Activated CD8-positive, alpha-beta T cell treated with anti-CD3 and anti-CD28 coated beads for 36 hours (primary cell): Measurements from ENCODE around the gene MRPL45. TPM values are rescaled to one million over a fixed set of nuclear protein-coding genes. Genes with fewer than 3 reads are reported as not detected.
A peak's percentile ranks its signal among the peaks of the same experiment; 100 is the strongest.

Experiments
- ATAC-seq: fragments of 200-7000 bp; cut with Tn5 transposase; one replicate; pipeline ENCODE4 v1.10.0; 2021; ENCODE audit warnings: mild to moderate bottlenecking, moderate library complexity
- CTCF ChIA-PET: fragments of 350-600 bp; sonication (Branson Sonifier 250); formaldehyde crosslinking; loops from one replicate; lab custom pipeline; 2021; ENCODE audit warnings: antibody characterized with exemption; lab: Charles Lee
- POLR2A ChIA-PET: fragments of 350-600 bp; sonication (Branson Sonifier 250); formaldehyde crosslinking; loops from one replicate; lab custom pipeline; 2021; ENCODE audit warnings: antibody characterized with exemption; lab: Charles Lee
- DNase-seq: peaks from one replicate; pipeline ENCODE4 v3.0.0-alpha.2; 2020
- H3K27ac Mint-ChIP-seq: one replicate; pipeline ENCODE4 v1.8.0; 2021; ENCODE audit warnings: mild to moderate bottlenecking, mixed read lengths
- H3K27me3 Mint-ChIP-seq: one replicate; pipeline ENCODE4 v1.8.0; 2021; ENCODE audit warnings: mixed read lengths
- H3K36me3 Mint-ChIP-seq: one replicate; pipeline ENCODE4 v1.8.0; 2021; ENCODE audit warnings: low read depth, mixed read lengths
- H3K4me1 Mint-ChIP-seq: one replicate; pipeline ENCODE4 v1.8.0; 2021; ENCODE audit warnings: low read depth, mixed read lengths
- H3K4me3 Mint-ChIP-seq: one replicate; pipeline ENCODE4 v1.8.0; 2021; ENCODE audit warnings: mild to moderate bottlenecking, moderate library complexity, mixed read lengths
- H3K9me3 Mint-ChIP-seq: one replicate; pipeline ENCODE4 v1.8.0; 2021; ENCODE audit warnings: mixed read lengths
- intact Hi-C: fragments of 100-400 bp; cut with micrococcal nuclease; formaldehyde crosslinking; loops from one replicate; pipeline ENCODE4 v1.10.0; 2022
- total RNA-seq, 2 experiments: library from RNA; stranded (reverse); gene quantifications; one replicate each; pipeline ENCODE4 v1.2.3, GENCODE V29; 2021
- TF ChIP-seq, protein P1 (sequence below): fragments of 200-600 bp; IDR thresholded peaks from one replicate; pipeline ENCODE4 v1.8.0; 2022; ENCODE audit warnings: antibody characterized with exemption, mild to moderate bottlenecking

MRPL45 gene
- total RNA-seq, 2 experiments from 2014 or later = 54.3 to 54.6 TPM

DNA sequence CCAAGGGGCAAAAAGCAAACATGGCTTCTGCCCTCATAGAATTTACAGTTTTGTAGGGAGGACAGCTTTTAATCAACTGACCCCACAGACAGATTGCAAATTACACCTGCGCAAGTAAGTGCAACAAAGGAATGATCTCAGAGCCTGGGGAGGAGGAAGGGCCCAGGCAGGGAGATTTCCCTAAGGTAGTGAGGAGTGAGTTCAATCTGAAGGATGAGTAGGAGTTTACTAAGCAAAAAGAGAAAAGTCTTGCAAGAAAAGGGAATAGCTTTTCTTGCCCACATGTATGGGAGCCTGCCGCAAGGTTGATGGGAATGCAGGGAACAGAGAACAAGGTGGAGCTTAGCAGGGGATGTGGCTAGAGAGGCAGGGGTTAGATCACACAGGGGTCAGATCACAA, 53.1 kb downstream of the MRPL45 start:
- H3K9me3 Mint-ChIP-seq = no peaks in the 10 kb centered on the region
- CTCF ChIA-PET = interaction anchor here (0.9 to 11.9 kb wide), 20 partner anchors 11 to 576 kb away, joined by 3 to 203 read pairs (median 12); partner anchors contain the start of gene ARHGAP23
- H3K27me3 Mint-ChIP-seq = no peaks in the 10 kb centered on the region
- intact Hi-C loops = no loop called here
- no peak for DNase-seq
- TF ChIP-seq, protein P1, sequence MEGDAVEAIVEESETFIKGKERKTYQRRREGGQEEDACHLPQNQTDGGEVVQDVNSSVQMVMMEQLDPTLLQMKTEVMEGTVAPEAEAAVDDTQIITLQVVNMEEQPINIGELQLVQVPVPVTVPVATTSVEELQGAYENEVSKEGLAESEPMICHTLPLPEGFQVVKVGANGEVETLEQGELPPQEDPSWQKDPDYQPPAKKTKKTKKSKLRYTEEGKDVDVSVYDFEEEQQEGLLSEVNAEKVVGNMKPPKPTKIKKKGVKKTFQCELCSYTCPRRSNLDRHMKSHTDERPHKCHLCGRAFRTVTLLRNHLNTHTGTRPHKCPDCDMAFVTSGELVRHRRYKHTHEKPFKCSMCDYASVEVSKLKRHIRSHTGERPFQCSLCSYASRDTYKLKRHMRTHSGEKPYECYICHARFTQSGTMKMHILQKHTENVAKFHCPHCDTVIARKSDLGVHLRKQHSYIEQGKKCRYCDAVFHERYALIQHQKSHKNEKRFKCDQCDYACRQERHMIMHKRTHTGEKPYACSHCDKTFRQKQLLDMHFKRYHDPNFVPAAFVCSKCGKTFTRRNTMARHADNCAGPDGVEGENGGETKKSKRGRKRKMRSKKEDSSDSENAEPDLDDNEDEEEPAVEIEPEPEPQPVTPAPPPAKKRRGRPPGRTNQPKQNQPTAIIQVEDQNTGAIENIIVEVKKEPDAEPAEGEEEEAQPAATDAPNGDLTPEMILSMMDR = no peak
- peak overlapping the region; percentile 80 for H3K4me3 Mint-ChIP-seq
- no peak overlapping the region for H3K27ac Mint-ChIP-seq
- POLR2A ChIA-PET = interaction anchor here (1.0 to 1.6 kb wide), 3 partner anchors 8 to 21 kb away, joined by 3 to 5 read pairs (median 3); no protein-coding TSS in a partner anchor
- H3K36me3 Mint-ChIP-seq = no peaks in the 10 kb centered on the region
- no peak for ATAC-seq
- H3K4me1 Mint-ChIP-seq = peaks cover 30% of the 10 kb centered on the region

DNA sequence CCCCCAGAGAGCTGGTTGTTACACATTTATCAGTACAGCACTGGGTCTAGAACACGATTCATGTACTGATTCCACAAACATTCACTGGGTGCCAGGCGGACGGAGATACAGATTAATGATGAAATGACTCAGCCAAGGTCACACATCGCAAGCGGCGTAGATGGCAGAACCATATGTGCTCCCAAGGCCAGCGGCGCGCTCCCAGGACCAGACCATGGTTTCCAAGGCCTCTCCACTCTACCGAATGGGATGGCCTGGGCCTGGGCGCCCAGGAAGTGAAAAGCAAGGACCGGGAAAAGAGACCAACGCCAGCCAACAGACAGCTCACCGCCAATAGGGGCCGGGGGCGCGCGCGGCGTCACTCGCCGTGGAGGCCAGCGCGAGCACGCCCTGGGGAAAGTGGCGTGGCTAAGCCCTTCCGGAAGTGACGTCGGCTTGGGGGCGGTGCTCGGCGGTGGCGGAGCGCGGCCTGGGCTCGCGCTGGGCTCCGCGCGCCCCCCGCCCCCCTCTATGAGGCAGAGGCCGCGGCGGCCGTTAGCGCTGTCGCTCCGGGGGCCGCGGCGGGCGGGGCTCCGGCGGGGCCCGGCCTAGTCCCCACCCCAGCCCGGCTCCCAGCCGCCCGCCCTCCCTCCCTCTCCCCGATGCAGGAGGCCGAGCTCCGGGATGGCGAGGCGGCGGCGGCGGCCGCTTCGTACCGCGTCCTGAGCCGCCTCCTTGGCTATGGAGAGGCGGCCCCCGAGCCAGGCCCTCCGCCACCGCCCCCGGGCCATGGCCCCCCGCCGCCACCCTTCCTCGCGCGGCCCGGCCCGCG, 54.6 kb downstream of the MRPL45 start, which contains the start of gene SOCS7:
TSS of gene SOCS7 (plus strand) at position 433 of the 811 bp plus-strand sequence. CDS start at position 642, 209 bp downstream.
- peak; percentile 94 for DNase-seq
- POLR2A ChIA-PET = interaction anchor here (0.7 to 1.6 kb wide), 4 partner anchors 9 to 64 kb away, joined by 3 to 5 read pairs (median 4); no protein-coding TSS in a partner anchor
- peak within 1 kb of the TSS; percentile 97 for H3K27ac Mint-ChIP-seq
- TF ChIP-seq, protein P1 = no peak
- intact Hi-C loops = no loop called here
- H3K4me3 Mint-ChIP-seq = peak within 1 kb of the TSS; percentile 80
- ATAC-seq = peak; percentile 92
- H3K4me1 Mint-ChIP-seq = peaks cover 40% of the 10 kb centered on the region
- CTCF ChIA-PET = interaction anchor here (1.0 to 11.9 kb wide), 4 partner anchors 10 to 72 kb away, joined by 3 to 203 read pairs (median 34); no protein-coding TSS in a partner anchor
- H3K36me3 Mint-ChIP-seq = no peaks in the 10 kb centered on the region
- no peaks in the 10 kb centered on the region for H3K27me3 Mint-ChIP-seq
- no peaks in the 10 kb centered on the region for H3K9me3 Mint-ChIP-seq

DNA sequence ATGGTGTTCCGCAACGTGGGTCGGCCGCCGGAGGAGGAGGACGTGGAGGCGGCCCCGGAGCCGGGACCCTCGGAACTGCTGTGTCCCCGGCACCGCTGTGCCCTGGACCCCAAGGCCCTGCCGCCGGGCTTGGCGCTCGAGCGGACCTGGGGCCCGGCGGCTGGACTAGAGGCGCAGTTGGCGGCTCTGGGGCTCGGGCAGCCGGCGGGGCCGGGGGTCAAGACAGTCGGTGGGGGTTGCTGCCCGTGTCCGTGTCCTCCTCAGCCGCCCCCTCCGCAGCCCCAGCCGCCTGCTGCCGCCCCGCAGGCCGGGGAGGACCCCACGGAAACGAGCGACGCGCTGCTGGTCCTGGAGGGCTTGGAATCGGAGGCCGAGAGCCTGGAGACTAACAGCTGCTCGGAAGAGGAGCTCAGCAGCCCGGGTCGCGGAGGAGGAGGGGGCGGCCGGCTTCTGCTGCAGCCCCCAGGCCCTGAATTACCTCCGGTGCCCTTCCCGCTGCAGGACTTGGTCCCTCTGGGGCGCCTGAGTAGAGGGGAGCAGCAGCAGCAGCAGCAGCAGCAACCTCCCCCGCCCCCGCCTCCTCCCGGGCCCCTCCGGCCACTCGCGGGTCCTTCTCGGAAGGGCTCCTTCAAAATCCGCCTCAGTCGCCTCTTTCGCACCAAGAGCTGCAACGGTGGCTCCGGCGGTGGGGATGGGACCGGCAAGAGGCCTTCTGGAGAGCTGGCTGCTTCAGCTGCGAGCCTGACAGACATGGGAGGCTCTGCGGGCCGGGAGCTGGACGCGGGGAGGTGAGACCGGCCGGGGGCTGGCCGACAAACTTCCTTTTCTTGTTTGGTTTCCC, 55.5 kb downstream of the MRPL45 start:
- Mint-ChIP-seq H3K27ac (no peak overlapping the region), H3K36me3 (no peaks in the 10 kb centered on the region), H3K9me3 (no peaks in the 10 kb centered on the region), H3K4me3 (peak overlapping the region; percentile 73), H3K27me3 (no peaks in the 10 kb centered on the region), H3K4me1 (peaks cover 48% of the 10 kb centered on the region)
- intact Hi-C loops = no loop called here
- DNase-seq = peak; percentile 42
- TF ChIP-seq, protein P1 = no peak
- no peak for ATAC-seq
- POLR2A ChIA-PET = interaction anchor here (0.7 to 1.0 kb wide), 3 partner anchors 18 to 64 kb away, joined by 3 to 4 read pairs (median 3); no protein-coding TSS in a partner anchor
- CTCF ChIA-PET = interaction anchor here (1.1 to 11.9 kb wide), 6 partner anchors 12 to 72 kb away, joined by 3 to 203 read pairs (median 8); no protein-coding TSS in a partner anchor

DNA sequence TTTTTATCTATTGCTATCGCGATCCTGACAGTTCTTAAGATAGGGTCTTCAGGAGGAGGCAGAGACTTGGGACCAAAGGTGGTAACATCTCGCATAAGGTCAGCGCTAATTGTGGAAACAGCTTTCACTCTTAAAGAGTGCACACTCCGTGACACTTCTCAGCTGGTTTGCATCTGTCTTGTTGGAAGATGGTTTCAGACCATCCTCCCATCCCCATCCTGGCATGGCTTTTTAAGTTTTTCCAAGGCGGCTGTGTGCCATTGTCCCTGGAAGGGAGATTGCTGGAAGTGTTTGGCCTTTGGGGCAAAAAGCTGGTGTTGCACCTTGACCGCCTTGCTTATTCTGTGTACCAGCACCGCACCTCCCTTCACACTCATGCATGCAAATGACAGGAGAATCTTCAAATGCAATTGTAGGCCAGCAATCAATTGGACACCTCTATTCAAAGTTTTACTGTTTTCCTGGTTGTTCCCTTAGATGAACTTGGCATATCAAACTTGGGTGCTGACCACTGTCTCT, 56.2 kb downstream of the MRPL45 start:
- no peak for DNase-seq
- intact Hi-C loops = no loop called here
- peaks cover 52% of the 10 kb centered on the region for H3K4me1 Mint-ChIP-seq
- TF ChIP-seq, protein P1 = no peak
- CTCF ChIA-PET = interaction anchor here (0.5 to 11.9 kb wide), 7 partner anchors 11 to 1936 kb away, joined by 3 to 203 read pairs (median 7); no protein-coding TSS in a partner anchor
- no peak overlapping the region for H3K27ac Mint-ChIP-seq
- ATAC-seq = no peak
- no peaks in the 10 kb centered on the region for H3K9me3 Mint-ChIP-seq
- POLR2A ChIA-PET = interaction anchor here (0.9 to 1.4 kb wide), 3 partner anchors 10 to 63 kb away, joined by 3 to 4 read pairs (median 3); no protein-coding TSS in a partner anchor
- no peaks in the 10 kb centered on the region for H3K36me3 Mint-ChIP-seq
- H3K27me3 Mint-ChIP-seq = no peaks in the 10 kb centered on the region
- peak overlapping the region; percentile 73 for H3K4me3 Mint-ChIP-seq
